Measurements from ENCODE around the gene MYO3B. TPM values are rescaled to one million over a fixed set of nuclear protein-coding genes. Genes with fewer than 3 reads are reported as not detected.

MYO3B gene
- total and polyA plus RNA-seq, 2 of the 8 experiments (the other 6 are each of a cell fraction or from before 2014, with no cell fraction given), result 0.17 to 0.19 TPM

DNA sequence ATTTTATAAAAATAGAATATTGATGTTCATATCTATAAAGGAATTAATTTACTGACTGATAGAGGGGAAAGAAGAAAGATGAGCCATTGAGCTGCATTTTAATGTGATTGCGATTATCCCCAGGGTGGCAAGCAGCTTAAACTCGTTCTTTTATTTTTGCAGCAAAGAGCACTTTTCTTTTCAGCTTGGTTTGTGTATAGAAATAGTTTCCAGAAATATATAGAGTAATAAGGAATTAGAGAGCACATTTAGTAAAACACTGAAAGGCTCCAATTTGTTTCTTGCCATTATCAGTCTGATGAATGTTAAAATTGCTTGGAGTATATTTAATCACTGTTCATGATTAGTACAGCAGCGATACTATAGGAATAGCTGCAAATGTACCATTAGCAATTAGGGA is 119.5 kb downstream of the MYO3B start:
- Histone ChIP-seq H3K4me3 (ENCODE audit: extremely low read depth in 1 of 4, insufficient read depth in 2 of 4, low read depth in 3 of 4, low read length in 4 of 4) (no peak overlapping the region), H2AK5ac (ENCODE audit: low read depth, low read length) (no peak overlapping the region), H3K9ac (replicated peaks in 1 of 4; ENCODE audit: extremely low read depth in 1 of 4, low read depth in 3 of 4, low read length in 3 of 4) (no peak overlapping the region), H4K8ac (ENCODE audit: extremely low read depth, insufficient read depth, low read length) (no peak overlapping the region), H2BK5ac (ENCODE audit: low read depth, low read length) (no peak overlapping the region), H3K4me2 (ENCODE audit: insufficient read depth in 1 of 2, low read depth in 2 of 2, low read length in 2 of 2) (no peak overlapping the region), H2BK20ac (ENCODE audit: low read length) (no peak overlapping the region), H3K14ac (ENCODE audit: insufficient read length) (no peak overlapping the region), H3K79me2 (ENCODE audit: control insufficient read depth in 1 of 2, insufficient read depth in 2 of 2, low read length in 2 of 2) (no peaks in the 10 kb centered on the region), H3K56ac (replicated peaks; ENCODE audit: insufficient read length, low read depth, low read length) (no peak overlapping the region), H3K4me1 (replicated peaks in 1 of 4; ENCODE audit: control insufficient read depth in 3 of 4, insufficient read depth in 4 of 4, low read length in 3 of 4) (no peaks in the 10 kb centered on the region; a peak in 1 of 7 replicates), H3K18ac (ENCODE audit: extremely low read depth, low read length) (no peak overlapping the region), H4K91ac (replicated peaks; ENCODE audit: insufficient read length, low read length) (no peak overlapping the region), H3K9me3 (ENCODE audit: insufficient read depth in 2 of 2, low read depth in 1 of 2, low read length in 1 of 2) (no peaks in the 10 kb centered on the region), H2BK12ac (ENCODE audit: low read depth, low read length) (no peak overlapping the region), H2BK15ac (ENCODE audit: low read length) (no peak overlapping the region), H3K36me3 (ENCODE audit: control insufficient read depth in 2 of 4, insufficient read depth in 4 of 4, low read length in 3 of 4) (no peaks in the 10 kb centered on the region), H3K23me2 (ENCODE audit: low read depth, low read length) (no peaks in the 10 kb centered on the region), H3K23ac (ENCODE audit: insufficient read length) (no peak overlapping the region), H4K20me1 (replicated peaks in 1 of 2; ENCODE audit: control insufficient read depth in 1 of 2, insufficient read depth in 2 of 2, low read length in 2 of 2) (no peaks in the 10 kb centered on the region), H4K5ac (ENCODE audit: insufficient read length, low read depth, low read length) (no peak overlapping the region), H3K4ac (replicated peaks; ENCODE audit: insufficient read length, low read depth, low read length) (no peak overlapping the region), H2AFZ (ENCODE audit: low read length) (no peak overlapping the region), H3K27ac (ENCODE audit: low read depth, low read length) (no peak overlapping the region), H3K79me1 (ENCODE audit: low read depth, low read length) (no peaks in the 10 kb centered on the region), H3K27me3 (replicated peaks in 1 of 4; ENCODE audit: control insufficient read depth in 3 of 4, extremely low read depth in 1 of 4, insufficient read depth in 3 of 4, low read length in 3 of 4) (no peaks in the 10 kb centered on the region), H2BK120ac (replicated peaks; ENCODE audit: low read depth, low read length) (no peak overlapping the region)
- no peak for DNase-seq (ENCODE audit: low read depth in 1 of 2, low spot score in 2 of 2)
- CTCF ChIA-PET (ENCODE audit: partially characterized antibody), result interaction anchor here (0.9 to 1.7 kb wide), 7 partner anchors 13 to 62 kb away, joined by 3 to 5 read pairs (median 4); no protein-coding TSS in a partner anchor
- POLR2A ChIA-PET (ENCODE audit: partially characterized antibody), result no interaction called here
- no peak for FAIRE-seq
- 93% methylated on average over 3 of the region's 3 CpGs; no CpG with 5 or more reads in 1 of the 2 experiments for WGBS, 2 experiments (ENCODE audit: extremely low coverage in 1 of 2, insufficient coverage in 1 of 2, insufficient read length in 1 of 2, insufficient replicate concordance in 2 of 2, low coverage in 1 of 2, low lambda C conversion rate in 2 of 2, missing lambda C conversion rate in 1 of 2)
- TF ChIP-seq EZH2 (IDR thresholded peaks at IDR 0.05; ENCODE audit: low read depth, low read length, severe bottlenecking), result no peak
- TF ChIP-seq GTF2F1 (IDR thresholded peaks at IDR 0.05; ENCODE audit: borderline replicate concordance, low read depth, low read length), result no peak
- no peak for TF ChIP-seq SIN3A (conservative IDR thresholded peaks at IDR 0.05 in 1 of 2, IDR thresholded peaks at IDR 0.05 in 1 of 2; ENCODE audit: low read depth in 1 of 2, low read length in 2 of 2)
- TF ChIP-seq PHF8 (conservative IDR thresholded peaks at IDR 0.05; ENCODE audit: low read depth, low read length), result no peak
- TF ChIP-seq NANOG (IDR thresholded peaks at IDR 0.05; ENCODE audit: insufficient read depth, low read depth, low read length, poor library complexity, severe bottlenecking), result no peak
- no peak for TF ChIP-seq BRCA1 (IDR thresholded peaks at IDR 0.05; ENCODE audit: low read depth, low read length)
- TF ChIP-seq NRF1 (IDR thresholded peaks at IDR 0.05; ENCODE audit: low read depth, low read length), result no peak
- no peak for TF ChIP-seq SP2 (IDR thresholded peaks at IDR 0.05; ENCODE audit: low read length)
- no peak for TF ChIP-seq CREB1 (IDR thresholded peaks at IDR 0.05)
- no peak for TF ChIP-seq FOSL1 (IDR thresholded peaks at IDR 0.05; ENCODE audit: insufficient read depth, low read depth, low read length)
- no peak for TF ChIP-seq ATF2 (IDR thresholded peaks at IDR 0.05; ENCODE audit: low read length)
- TF ChIP-seq TEAD4 (IDR thresholded peaks at IDR 0.05; ENCODE audit: low read depth, low read length), result no peak
